ENCODE results near the gene MRPS34. TPM values are rescaled to one million over a fixed set of nuclear protein-coding genes. Genes with fewer than 3 reads are reported as not detected.

The MRPS34 gene
- total RNA-seq, 1 donor from 2014 or later, result 78.6 TPM

- peak; percentile 100 for DNase-seq (ENCODE audit: low spot score)
These were observed 9.7 kb upstream of the MRPS34 start, which contains the start of the genes NUBP2 and SPSB3 for GRCh38 chr16:1782408-1783264. NUBP2 (plus strand) TSS chr16:1782960; CDS start chr16:1783021, 61 bp downstream. SPSB3 (minus strand) TSS chr16:1782571; CDS start chr16:1781483, 1,088 bp downstream.

GRCh38 chr16:1781758-1782407, 8.9 kb upstream of the MRPS34 start:
- no peak for DNase-seq (ENCODE audit: low spot score)

DNA sequence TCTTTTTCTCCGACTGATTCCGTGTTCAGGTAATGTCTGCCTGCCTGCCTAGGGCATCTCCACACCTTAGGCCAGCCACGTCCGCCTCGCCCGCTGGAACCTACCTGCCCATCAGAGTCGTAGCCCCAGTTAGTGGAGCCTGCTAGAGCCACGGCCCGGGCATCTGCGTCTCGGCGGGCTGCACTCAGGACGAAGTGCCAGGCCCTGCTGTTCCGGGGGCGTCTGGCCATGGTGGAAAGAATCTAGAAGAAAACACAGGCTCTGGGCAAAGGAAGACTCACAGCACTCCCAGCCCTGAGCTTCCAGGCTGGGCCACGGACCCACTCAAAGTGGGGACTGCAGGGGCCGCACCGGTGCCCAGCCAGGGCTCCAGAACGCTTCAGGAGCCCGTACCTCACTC, 8.3 kb upstream of the MRPS34 start:
- no peak for DNase-seq (ENCODE audit: low spot score)

DNA sequence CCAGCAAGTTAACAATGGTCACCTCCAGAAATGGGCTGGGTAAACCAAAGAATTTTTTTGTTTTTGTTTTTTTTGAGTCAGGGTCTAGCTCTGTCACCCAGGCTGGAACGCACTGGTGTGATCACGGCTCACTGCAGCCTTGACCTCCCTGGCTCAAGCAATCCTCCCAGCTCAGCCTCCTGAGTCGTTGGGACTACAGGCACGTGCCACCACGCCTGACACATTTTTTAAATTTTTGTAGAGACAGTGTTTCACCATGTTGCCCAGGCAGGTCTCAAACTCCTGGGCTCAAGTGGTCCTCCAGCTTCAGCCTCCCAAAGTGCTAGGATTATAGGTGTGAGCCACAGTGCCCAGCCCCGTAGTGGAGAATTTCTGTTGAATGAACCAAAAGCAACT, 7.7 kb upstream of the MRPS34 start:
- DNase-seq (ENCODE audit: low spot score), result no peak

DNA sequence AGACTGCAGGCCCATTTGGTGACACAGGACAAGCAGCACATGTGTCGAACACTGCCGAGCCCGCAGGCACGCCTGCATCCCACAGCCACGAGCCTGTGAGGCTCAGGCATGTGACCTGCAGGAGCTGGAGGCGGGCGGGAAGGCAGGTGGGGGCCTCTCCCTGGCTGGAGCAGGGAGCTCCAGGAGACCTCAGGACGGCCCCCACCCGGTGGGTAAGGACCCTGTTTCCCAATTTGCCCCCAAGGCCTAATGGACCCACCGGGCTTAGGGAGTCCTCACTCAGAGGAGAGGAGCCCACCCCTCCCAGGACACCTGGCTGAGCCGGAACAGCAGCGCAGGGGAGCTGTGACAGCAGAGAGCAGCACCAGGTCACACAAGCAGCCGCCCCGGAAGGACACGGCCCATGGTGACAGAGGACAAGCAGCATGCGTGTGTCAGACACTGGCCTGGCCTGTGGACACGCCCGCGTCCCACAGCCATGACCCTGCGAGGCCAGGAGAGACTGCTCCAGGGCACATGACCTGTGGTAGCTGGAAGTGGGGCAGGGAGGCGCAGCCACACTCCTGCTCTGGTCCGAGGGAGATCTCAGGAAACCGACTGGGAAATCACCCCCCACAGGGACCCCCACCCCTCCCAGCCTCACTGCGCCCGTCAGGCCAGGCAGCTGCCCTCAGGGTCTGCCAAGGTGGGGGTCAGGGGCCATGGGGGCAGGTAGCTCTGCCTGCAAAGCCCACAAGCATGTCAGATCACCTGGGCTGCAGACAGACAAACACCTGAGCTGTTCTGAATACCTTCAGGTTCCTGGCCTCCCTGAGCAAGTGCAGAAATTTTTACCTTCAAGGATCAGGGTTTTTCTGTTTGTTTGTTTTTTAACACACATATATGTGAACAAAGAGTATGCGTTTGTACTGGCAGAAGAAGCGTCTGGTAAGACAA, 7.1 kb upstream of the MRPS34 start:
- no peak for DNase-seq (ENCODE audit: low spot score)

- DNase-seq (ENCODE audit: low spot score), result no peak
These were observed 6.3 kb upstream of the MRPS34 start for GRCh38 chr16:1779234-1779701.

DNA sequence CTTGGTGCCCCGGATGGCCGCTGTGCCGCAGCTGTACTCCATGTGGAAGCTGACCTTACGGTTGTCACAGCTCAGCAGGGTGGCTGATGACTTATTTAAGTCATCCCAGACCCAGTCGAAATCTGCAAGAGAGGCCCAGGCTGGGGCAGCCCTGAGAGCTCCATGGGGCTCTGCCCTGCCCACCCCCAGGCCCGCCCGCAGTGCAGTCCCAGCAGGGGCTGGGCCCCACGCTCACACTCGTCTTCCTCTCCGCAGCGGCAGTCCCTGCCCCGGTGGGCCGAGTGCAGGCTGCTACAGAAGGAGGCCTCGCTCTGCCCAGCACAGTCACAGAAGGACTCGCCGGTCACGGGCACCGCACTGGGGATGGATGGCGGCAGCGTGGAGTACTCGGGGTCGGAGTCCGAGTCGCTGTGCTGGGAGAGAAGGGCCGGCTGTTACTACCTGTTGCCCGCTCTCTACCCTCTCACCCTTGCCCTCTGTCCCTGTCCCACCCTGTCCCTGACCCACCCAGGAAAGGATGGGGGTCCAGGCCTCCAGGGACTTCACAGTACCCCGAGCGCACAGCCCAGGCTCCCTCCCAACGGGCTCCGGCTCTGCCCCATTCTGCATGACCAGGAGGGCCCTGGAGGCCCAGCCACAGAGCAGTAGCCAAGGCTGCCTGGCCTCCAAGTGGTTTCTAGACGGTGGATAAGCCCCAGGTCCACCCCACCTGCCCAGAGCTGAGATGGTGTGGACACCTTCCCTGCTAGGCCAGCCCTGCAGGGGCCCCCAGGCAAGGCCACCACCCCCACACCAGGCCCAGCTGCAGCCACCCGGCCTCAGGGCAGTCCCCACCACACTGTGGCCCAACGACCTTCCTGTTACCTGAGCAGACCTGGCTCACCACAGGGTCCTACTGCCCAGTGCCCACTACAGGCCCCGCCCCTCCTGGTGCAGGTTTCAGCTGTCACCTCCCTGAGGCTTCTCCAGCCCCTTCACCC, 5.6 kb upstream of the MRPS34 start:
- DNase-seq (ENCODE audit: low spot score), result no peak

DNA sequence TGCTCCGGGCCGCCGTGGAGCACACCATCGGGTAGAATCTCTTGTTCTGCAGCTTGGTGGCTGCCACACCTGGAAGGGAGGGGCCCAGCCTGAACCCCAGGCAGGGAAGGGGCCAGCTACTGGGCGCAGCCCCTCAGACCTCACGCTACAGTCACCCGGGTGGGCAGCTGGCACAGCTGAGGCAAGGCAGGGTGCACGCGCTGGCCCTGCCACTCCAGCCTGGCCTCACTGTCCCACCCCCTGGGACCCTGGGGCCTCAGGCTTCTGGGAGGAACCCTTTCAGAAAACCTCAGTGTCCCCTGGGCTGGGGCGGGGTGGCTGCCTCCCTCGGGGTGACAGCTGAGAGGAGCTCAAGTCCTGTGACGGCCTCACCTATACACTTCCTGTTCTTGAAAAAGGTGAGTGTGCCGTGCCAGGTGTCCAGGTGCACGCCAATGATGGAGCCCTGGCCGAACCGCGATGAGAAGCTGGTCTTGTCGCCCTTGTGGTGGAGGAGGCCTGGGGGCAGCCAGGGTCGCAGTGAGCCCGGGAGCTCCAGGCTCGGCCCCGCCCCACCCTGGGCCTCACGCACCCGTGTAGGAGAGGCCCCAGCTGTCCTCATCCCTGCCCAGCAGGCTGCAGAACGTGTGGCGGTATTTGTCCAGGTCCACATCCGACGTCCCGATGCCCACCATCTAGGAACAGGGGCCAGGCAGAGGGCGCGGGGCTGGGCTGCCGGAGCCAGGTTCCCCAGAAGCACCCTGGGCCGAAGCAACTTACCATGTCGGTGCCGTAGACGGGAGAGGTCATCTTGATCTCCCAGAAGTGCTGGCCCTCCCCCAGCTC, 4.7 kb upstream of the MRPS34 start:
- no peak for DNase-seq (ENCODE audit: low spot score)

GRCh38 chr16:1776991-1777374, 4.0 kb upstream of the MRPS34 start:
- DNase-seq (ENCODE audit: low spot score), result no peak

- DNase-seq (ENCODE audit: low spot score), result no peak
These were observed 3.7 kb upstream of the MRPS34 start for GRCh38 chr16:1776672-1776955.

DNA sequence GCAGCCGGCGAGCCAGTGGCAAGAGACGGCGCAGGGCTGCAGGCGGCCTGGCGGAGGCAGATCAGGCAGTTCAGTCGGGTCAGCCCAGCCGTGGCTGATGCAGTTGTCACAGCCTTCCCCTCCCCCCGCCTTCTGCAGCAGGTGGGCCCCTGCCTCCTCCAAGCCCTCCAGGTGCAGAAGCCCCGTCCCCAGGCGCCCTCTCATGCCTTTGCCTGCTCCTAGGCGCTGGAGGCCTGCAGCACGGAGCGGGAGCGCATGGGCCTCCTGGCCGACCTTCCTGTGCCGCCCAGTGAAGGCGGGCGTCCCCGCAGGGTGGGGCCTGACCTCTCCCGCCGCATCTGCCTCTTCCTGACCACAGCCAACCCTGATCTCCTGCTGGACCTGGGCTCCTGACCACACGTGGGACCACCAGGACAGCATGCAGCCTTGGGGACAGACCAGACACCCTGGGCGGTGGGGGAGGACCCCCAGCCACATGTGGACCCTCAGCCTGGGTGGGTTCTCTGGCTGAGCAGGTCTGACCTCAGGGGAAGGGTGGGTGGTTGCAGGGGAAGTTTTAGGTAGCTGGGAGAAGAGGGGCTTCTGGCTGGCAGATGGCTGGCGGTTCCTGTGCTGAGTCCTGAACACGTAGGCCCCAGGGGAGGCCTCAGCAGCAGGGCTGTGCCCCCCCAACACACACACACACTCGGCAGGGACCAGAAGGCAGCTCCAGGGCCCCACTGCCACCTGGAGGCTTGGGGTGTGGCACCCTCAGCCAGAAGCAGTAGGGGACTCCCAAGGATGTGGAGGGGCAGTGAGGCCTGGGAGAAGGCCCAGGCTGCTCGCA, 3.1 kb upstream of the MRPS34 start:
- no peak for DNase-seq (ENCODE audit: low spot score)

- no peak for DNase-seq (ENCODE audit: low spot score)
These were observed 2.3 kb upstream of the MRPS34 start for GRCh38 chr16:1775006-1775845.

GRCh38 chr16:1774448-1774780, 1.5 kb upstream of the MRPS34 start:
- no peak for DNase-seq (ENCODE audit: low spot score)

- DNase-seq (ENCODE audit: low spot score), result no peak
These were observed 941 bp upstream of the MRPS34 start for GRCh38 chr16:1773703-1774447.

DNA sequence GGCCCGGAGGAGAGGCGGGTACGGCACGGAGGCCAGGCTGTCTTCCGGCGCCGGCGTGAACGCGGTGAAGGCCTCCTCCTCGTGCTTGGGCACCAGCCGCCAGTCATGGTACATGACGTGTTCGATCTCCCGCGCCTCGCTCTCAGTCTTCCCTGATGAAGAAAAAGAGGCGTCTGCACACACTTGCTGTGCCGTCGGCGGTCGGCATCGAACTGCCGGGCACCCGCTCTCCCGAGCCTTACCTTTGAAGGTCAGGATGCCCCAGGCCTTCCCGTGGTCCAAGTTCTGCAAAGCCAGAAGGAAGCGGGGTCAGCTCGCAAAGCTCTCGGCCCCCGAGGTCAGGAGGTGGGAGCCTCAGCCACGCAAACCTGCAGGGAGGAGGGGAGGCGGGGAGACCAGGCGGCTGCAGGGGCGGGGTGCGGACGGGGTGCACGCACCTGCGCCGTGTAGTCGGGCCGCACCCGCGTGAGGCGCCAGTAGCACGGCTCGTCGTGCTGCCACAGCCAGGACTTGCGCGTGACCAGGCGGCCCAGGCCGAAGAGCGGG, 499 bp downstream of the MRPS34 start, which contains the start of gene EME2:
TSS of gene EME2 (plus strand) at position 449 of the 546 bp plus-strand sequence. CDS start 418 bp downstream, outside the sequence.
- no peak for DNase-seq (ENCODE audit: low spot score)

DNA sequence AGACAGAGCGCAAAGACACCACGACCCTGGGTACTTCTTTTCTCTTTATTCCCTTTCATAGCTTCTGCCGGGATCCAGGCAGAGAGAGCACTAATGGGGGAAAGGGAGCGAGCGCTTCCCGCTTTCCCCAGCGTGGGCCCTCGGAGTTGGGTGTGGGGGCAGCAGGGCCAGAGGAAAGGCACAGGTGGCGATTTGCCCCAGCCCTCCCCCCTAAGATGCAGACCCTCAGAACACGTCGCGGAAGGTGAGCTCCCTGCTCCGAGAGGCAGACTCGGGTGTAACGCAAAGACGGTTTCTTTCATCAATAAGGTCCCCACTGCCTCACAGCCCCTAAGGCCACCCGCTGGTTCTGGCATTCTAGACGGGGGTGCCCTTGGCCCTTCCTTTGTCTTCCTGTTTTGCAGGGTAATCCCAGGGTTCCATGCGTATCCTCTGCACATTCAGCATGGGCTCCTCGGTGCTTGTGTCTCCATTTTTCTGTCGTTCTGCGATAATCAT, 1.0 kb downstream of the MRPS34 start:
- DNase-seq (ENCODE audit: low spot score), result no peak

All from ureter (tissue), 1 donor.